ENCODE measurements around the gene BARHL2.

The BARHL2 gene

DNA sequence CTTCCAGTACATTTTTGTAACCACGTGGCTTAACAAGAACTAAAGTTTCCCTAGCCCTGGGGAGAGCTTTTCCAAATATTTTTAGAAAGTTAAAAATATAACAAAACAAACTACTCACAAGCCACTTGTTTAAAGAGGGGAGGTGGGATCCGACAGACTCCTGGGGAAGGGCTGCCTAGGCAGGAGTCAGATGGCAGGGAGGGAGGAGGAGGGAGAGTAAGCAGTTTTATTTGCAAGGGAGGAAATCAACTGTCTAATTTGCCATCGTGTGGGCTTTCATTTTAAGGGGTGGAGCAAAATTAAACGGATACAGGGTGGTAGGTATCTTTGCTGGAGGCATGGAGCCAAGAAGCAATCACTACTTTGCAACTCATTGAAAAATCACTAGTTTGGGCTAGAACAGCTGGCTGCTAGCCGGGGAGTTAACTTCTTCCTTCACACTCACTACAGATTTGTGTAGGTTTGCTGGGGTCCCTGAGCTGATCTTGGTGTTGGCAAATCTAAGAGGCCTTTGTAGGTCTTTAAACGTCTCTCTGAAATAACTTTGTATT, 8.8 kb downstream of the BARHL2 start:
- Histone ChIP-seq H3K4me3 (ENCODE audit: low read depth, low read length) (no peak overlapping the region), H3K9me3 (ENCODE audit: control insufficient read depth, insufficient read depth, low read depth, low read length) (no peaks in the 10 kb centered on the region), H3K4me1 (ENCODE audit: control insufficient read depth, insufficient read depth, low read length) (peaks cover 28% of the 10 kb centered on the region), H3K27me3 (ENCODE audit: control insufficient read depth, insufficient read depth, low read length) (peaks cover 98% of the 10 kb centered on the region), H3K9ac (ENCODE audit: low read length) (no peak overlapping the region), H3K36me3 (ENCODE audit: control insufficient read depth, insufficient read depth, low read length) (no peaks in the 10 kb centered on the region), H3K27ac (ENCODE audit: low read depth, low read length) (no peak overlapping the region)

DNA sequence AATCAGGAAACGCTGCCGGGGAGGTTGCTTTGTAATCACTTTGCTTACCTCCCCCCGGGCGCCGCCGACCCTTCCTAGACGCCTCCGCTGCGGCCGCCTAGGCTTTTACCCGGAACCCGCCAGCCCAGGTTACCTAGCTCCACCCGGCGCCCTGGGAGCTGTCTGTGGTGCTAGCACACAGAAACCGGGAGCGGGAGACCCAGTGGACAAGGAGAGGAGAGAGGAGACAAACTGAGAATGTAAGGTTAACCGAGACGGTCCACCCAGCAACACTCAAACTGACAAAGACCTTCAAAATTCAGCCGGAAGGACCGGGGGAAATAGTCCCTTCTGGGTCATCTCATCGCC, 9.8 kb downstream of the BARHL2 start:
- Histone ChIP-seq H3K4me3 (ENCODE audit: low read depth, low read length) (peak overlapping the region; percentile 60), H3K27ac (ENCODE audit: low read depth, low read length) (no peak overlapping the region)

DNA sequence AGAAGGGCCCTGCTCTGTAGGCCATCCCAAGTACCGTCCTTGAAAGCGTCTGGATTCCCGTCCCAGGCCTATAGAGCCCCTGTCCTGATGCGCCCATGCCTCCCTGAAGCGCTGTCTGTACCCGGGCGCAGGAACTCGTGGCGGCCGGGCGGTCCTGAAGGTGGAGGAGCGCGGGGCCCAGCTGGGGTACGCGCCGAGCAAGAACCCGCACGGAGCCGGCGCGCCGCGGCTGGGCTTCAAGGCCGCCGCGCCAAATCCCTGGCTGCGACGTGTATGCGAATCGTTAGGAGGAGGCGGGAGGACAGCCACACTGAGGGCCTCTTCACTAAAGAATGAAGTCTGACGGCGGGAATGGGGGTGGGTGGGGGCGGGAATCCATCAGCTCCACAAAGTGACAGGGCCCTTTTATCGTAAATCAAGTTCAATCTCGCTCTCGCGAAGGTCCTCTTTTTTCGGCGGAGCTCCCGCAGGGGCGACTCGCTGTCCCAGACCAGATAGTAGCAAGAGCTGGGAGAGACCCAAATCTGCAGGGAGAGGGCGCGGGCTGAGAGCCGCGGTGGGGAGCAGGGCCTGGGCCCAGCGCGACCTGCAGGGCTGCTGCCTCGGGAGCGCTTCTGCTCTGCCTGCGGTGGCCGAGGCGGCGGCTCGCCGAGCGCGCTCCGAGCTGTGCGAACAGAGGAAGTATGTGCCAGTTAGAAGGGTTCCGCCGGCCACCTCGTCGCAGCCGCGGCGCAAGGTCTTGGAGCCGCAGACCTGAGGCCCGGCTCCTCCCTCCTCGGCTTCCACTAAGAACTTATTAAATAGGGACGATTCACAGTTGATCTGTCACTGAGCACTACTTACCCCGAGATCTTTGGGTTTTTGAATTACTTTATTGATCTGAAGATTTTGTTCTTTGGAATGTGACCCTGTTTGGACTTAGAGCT, 10.4 kb downstream of the BARHL2 start:
- no peaks in the 10 kb centered on the region for H3K9me3 ChIP-seq (ENCODE audit: control insufficient read depth, insufficient read depth, low read depth, low read length)
- H3K4me3 ChIP-seq (ENCODE audit: low read depth, low read length): peak overlapping the region; percentile 60
- no peak overlapping the region for H3K27ac ChIP-seq (ENCODE audit: low read depth, low read length)
- peaks cover 13% of the 10 kb centered on the region; the same call in 1 of the 2 replicates for H3K4me1 ChIP-seq (ENCODE audit: control insufficient read depth, insufficient read depth, low read length)
- H3K27me3 ChIP-seq (ENCODE audit: control insufficient read depth, insufficient read depth, low read length): peaks cover 93% of the 10 kb centered on the region
- H3K9ac ChIP-seq (ENCODE audit: low read length): no peak overlapping the region
- H3K36me3 ChIP-seq (ENCODE audit: control insufficient read depth, insufficient read depth, low read length): no peaks in the 10 kb centered on the region

More for the DNA sequence above, 9.8 kb downstream of the BARHL2 start:
- Histone ChIP-seq H3K27me3 (ENCODE audit: control insufficient read depth, insufficient read depth, low read length) (peaks cover 93% of the 10 kb centered on the region), H3K9me3 (ENCODE audit: control insufficient read depth, insufficient read depth, low read depth, low read length) (no peaks in the 10 kb centered on the region), H3K4me1 (ENCODE audit: control insufficient read depth, insufficient read depth, low read length) (peaks cover 18% of the 10 kb centered on the region), H3K36me3 (ENCODE audit: control insufficient read depth, insufficient read depth, low read length) (no peaks in the 10 kb centered on the region), H3K9ac (ENCODE audit: low read length) (no peak overlapping the region)

DNA sequence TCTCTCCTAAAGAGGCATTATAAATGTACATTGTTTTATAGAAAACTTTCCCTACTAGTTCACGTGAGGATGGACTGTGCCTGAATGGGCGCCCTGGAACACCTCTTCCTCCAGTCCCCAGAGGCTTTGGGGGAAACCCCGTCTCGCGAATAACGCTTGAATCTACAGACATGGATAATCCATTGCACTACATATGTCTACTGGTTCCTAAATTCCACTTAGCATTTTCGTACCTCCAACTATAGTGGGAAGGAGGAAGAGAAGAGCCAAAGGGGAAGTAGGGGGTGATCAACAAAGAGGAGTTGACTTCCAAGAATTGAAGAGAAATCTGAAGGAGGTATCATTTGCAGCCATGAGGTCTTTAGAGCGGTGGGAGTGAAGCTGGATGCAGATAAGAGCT, 11.1 kb downstream of the BARHL2 start:
- H3K27ac ChIP-seq (ENCODE audit: low read depth, low read length): no peak overlapping the region
- peaks cover 91% of the 10 kb centered on the region for H3K27me3 ChIP-seq (ENCODE audit: control insufficient read depth, insufficient read depth, low read length)
- H3K4me3 ChIP-seq (ENCODE audit: low read depth, low read length): peak overlapping the region; percentile 60
- H3K4me1 ChIP-seq (ENCODE audit: control insufficient read depth, insufficient read depth, low read length): peaks cover 9% of the 10 kb centered on the region; the same call in 1 of the 2 replicates
- no peak overlapping the region for H3K9ac ChIP-seq (ENCODE audit: low read length)
- H3K9me3 ChIP-seq (ENCODE audit: control insufficient read depth, insufficient read depth, low read depth, low read length): no peaks in the 10 kb centered on the region
- H3K36me3 ChIP-seq (ENCODE audit: control insufficient read depth, insufficient read depth, low read length): no peaks in the 10 kb centered on the region

DNA sequence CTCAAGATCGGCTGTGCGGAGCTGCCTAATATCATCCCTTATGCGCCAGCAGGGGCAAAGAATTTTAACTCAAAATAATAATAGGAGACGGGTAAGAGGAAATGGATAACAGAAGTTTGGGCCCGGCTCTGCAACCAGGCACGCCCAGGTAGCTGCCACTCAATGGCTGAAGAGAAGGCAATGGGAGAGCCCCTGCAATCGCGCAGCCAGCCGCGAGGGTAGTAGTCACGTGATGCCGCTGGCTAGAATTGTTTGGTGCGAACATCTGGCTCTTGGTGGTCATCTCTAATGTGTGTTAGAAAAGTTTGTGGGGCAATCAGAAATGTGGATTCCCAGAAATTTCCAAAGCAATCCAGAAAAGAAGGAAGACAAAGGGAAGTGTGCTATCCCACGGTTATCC, 12.3 kb downstream of the BARHL2 start:
- H3K27ac ChIP-seq (ENCODE audit: low read depth, low read length): no peak overlapping the region
- no peaks in the 10 kb centered on the region for H3K9me3 ChIP-seq (ENCODE audit: control insufficient read depth, insufficient read depth, low read depth, low read length)
- H3K4me1 ChIP-seq (ENCODE audit: control insufficient read depth, insufficient read depth, low read length): peaks cover 4% of the 10 kb centered on the region; the same call in 1 of the 2 replicates
- H3K27me3 ChIP-seq (ENCODE audit: control insufficient read depth, insufficient read depth, low read length): peaks cover 85% of the 10 kb centered on the region
- no peaks in the 10 kb centered on the region for H3K36me3 ChIP-seq (ENCODE audit: control insufficient read depth, insufficient read depth, low read length)
- no peak overlapping the region for H3K4me3 ChIP-seq (ENCODE audit: low read depth, low read length)
- no peak overlapping the region for H3K9ac ChIP-seq (ENCODE audit: low read length)

DNA sequence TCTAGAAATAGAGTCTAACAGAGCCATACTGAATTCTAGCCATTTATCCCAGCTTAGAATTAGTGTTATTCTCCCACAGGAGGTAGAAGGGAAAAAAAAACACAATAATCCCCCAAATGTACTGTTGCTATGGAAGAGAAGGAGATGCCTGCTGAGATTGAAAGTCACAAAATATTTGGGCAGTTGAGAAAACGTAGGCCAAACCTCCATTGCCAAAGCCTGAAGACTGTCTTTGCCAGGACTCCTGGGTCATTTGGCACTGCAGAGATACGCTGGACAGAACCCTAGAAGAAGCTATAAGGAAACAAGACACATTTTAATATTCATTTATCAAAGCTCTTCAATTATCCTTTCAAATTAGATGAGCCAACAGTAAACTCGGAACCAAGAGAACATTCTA, 22.3 kb downstream of the BARHL2 start:
- H3K27ac ChIP-seq (ENCODE audit: low read depth, low read length): no peak overlapping the region
- no peak overlapping the region for H3K9ac ChIP-seq (ENCODE audit: low read length)
- no peak overlapping the region for H3K4me3 ChIP-seq (ENCODE audit: low read depth, low read length)
- H3K27me3 ChIP-seq (ENCODE audit: control insufficient read depth, insufficient read depth, low read length): peaks cover 6% of the 10 kb centered on the region; the same call in 1 of the 2 replicates
- no peaks in the 10 kb centered on the region for H3K36me3 ChIP-seq (ENCODE audit: control insufficient read depth, insufficient read depth, low read length)
- H3K4me1 ChIP-seq (ENCODE audit: control insufficient read depth, insufficient read depth, low read length): no peaks in the 10 kb centered on the region
- H3K9me3 ChIP-seq (ENCODE audit: control insufficient read depth, insufficient read depth, low read depth, low read length): no peaks in the 10 kb centered on the region

DNA sequence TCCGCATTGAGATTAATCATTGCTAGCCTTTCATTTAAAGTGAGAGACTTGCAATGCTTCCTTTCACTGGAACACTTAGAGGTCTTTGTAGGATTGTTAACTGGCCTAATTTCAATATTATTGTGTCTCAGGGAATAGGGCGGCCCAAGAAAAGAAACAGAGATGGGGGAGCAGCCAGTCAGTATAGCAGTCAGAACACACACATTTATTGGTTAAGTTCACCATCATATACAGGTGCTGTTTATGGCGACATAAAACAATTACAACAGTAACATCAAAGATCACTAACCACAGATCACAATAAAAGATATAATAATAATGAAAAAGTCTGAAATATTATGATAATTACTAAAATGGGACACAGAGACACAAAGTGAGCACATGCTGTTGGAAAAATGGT, 29.4 kb downstream of the BARHL2 start:
- Histone ChIP-seq H3K4me1 (ENCODE audit: control insufficient read depth, insufficient read depth, low read length) (no peaks in the 10 kb centered on the region), H3K9me3 (ENCODE audit: control insufficient read depth, insufficient read depth, low read depth, low read length) (peaks cover 6% of the 10 kb centered on the region; the same call in 1 of the 2 replicates), H3K36me3 (ENCODE audit: control insufficient read depth, insufficient read depth, low read length) (no peaks in the 10 kb centered on the region), H3K9ac (ENCODE audit: low read length) (no peak overlapping the region), H3K4me3 (ENCODE audit: low read depth, low read length) (no peak overlapping the region), H3K27me3 (ENCODE audit: control insufficient read depth, insufficient read depth, low read length) (no peaks in the 10 kb centered on the region), H3K27ac (ENCODE audit: low read depth, low read length) (no peak overlapping the region)

DNA sequence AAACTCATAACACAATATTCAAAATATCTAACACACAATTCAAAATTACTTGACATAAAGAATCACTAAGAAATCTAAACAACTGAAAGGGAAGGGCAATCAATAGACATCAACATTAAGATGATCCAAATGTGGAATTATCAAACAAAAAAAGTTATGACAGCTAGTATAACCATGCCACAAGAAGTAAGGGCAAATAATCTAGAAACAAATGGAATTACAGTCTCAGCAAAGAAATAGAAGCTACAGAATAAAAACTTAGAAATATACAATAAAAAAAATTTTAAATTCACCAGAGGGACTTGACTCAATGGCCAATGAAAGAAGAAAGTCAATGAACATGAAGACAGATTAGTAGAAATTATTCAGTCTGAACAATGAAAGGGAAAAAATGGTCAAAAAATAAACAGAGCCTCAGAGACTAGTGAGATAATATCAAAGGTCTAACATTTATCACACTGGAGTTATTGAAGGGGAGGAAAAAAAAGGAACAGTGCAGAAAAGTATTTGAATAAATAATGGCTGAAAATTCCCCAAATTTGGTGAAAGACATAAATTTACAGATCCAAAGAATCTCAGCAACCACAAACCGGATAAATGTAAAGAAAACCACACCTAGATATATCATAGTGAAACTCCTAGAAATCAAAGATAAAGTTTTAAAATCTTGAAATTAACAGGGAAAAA, 41.8 kb downstream of the BARHL2 start:
- no peak overlapping the region for H3K9ac ChIP-seq (ENCODE audit: low read length)
- H3K9me3 ChIP-seq (ENCODE audit: control insufficient read depth, insufficient read depth, low read depth, low read length): peaks cover 11% of the 10 kb centered on the region
- no peak overlapping the region for H3K4me3 ChIP-seq (ENCODE audit: low read depth, low read length)
- H3K4me1 ChIP-seq (ENCODE audit: control insufficient read depth, insufficient read depth, low read length): no peaks in the 10 kb centered on the region
- no peaks in the 10 kb centered on the region for H3K27me3 ChIP-seq (ENCODE audit: control insufficient read depth, insufficient read depth, low read length)
- no peaks in the 10 kb centered on the region for H3K36me3 ChIP-seq (ENCODE audit: control insufficient read depth, insufficient read depth, low read length)
- H3K27ac ChIP-seq (ENCODE audit: low read depth, low read length): no peak overlapping the region

DNA sequence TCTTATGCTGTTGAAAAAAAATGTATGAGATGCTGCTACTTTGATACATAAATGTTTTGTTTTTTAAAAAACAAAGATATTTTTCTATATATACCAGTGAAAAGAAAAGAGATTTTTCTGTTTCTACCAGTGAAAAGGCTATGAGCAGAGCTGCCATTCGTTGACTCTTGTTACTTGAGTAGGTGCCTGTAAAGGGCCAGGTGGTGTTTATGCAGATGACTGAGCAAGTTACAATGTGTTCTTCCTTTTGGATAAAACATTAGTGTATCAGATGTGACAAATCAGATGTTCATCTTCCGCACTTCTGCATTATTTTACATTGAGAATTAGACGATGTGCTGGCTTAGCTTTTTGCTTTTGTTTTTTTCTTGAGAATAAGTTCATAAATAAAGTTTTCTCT, 45.4 kb downstream of the BARHL2 start:
- no peaks in the 10 kb centered on the region for H3K36me3 ChIP-seq (ENCODE audit: control insufficient read depth, insufficient read depth, low read length)
- peaks cover 11% of the 10 kb centered on the region for H3K9me3 ChIP-seq (ENCODE audit: control insufficient read depth, insufficient read depth, low read depth, low read length)
- no peak overlapping the region for H3K27ac ChIP-seq (ENCODE audit: low read depth, low read length)
- no peaks in the 10 kb centered on the region for H3K27me3 ChIP-seq (ENCODE audit: control insufficient read depth, insufficient read depth, low read length)
- no peak overlapping the region for H3K4me3 ChIP-seq (ENCODE audit: low read depth, low read length)
- no peak overlapping the region for H3K9ac ChIP-seq (ENCODE audit: low read length)
- H3K4me1 ChIP-seq (ENCODE audit: control insufficient read depth, insufficient read depth, low read length): no peaks in the 10 kb centered on the region

DNA sequence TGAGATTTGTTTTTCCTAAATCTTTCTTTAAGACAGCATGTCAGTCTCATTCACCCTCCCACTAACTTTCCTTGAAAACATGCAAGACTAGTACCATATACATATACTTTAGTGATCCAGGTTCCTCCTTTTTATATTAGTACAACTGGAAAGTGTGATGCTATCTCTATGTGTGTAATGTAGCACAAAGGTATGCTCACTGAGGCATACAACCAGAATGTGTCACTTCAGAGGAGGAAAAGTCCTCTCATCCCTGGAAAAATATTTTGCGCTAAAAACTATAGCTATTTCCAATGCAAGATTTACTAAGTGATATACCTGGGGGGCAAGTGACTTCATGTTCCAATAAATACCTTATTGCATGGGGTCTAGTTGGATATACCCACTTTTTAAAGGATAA, 45.9 kb downstream of the BARHL2 start:
- H3K4me3 ChIP-seq (ENCODE audit: low read depth, low read length): no peak overlapping the region
- no peak overlapping the region for H3K27ac ChIP-seq (ENCODE audit: low read depth, low read length)
- peaks cover 11% of the 10 kb centered on the region for H3K9me3 ChIP-seq (ENCODE audit: control insufficient read depth, insufficient read depth, low read depth, low read length)
- no peaks in the 10 kb centered on the region for H3K36me3 ChIP-seq (ENCODE audit: control insufficient read depth, insufficient read depth, low read length)
- no peak overlapping the region for H3K9ac ChIP-seq (ENCODE audit: low read length)
- no peaks in the 10 kb centered on the region for H3K27me3 ChIP-seq (ENCODE audit: control insufficient read depth, insufficient read depth, low read length)
- H3K4me1 ChIP-seq (ENCODE audit: control insufficient read depth, insufficient read depth, low read length): no peaks in the 10 kb centered on the region

All from HUES6 (cell line).